PFSK-1 (cell line): Measurements from ENCODE around the gene ESM1.

Experiments
- POLR2AphosphoS5 ChIP-seq: IDR thresholded peaks from 2 replicates; pipeline ENCODE4 v1.6.1; 2012; ENCODE audit warnings: low read depth, mild to moderate bottlenecking, control low read depth, low read length, moderate library complexity
- SIN3A ChIP-seq: IDR thresholded peaks from 2 replicates; pipeline ENCODE4 v1.6.1; 2012; ENCODE audit warnings: mild to moderate bottlenecking, low read length, moderate library complexity, borderline replicate concordance; ENCODE audit not compliant: insufficient read depth
- TAF1 ChIP-seq: IDR thresholded peaks from 2 replicates; pipeline ENCODE4 v1.6.1; 2012; ENCODE audit warnings: low read length, control low read depth, borderline replicate concordance; ENCODE audit not compliant: insufficient read depth
- TF ChIP-seq, protein P1 (sequence below), 2 experiments: IDR thresholded peaks; 2 replicates each; pipeline versions ENCODE4 v1.6.1 to v1.8.0; 2011 to 2012; ENCODE audit warnings: low read depth in 2 of 2, low read length in 2 of 2, control low read depth in 1 of 2, inconsistent platforms in 1 of 2, mild to moderate bottlenecking in 1 of 2, moderate library complexity in 1 of 2; ENCODE audit not compliant: insufficient read depth in 1 of 2

GRCh38 chr5:55027595-55027994 is 42.2 kb upstream of the ESM1 start:
- TF ChIP-seq POLR2AphosphoS5, result no peak
- TF ChIP-seq, protein P1, sequence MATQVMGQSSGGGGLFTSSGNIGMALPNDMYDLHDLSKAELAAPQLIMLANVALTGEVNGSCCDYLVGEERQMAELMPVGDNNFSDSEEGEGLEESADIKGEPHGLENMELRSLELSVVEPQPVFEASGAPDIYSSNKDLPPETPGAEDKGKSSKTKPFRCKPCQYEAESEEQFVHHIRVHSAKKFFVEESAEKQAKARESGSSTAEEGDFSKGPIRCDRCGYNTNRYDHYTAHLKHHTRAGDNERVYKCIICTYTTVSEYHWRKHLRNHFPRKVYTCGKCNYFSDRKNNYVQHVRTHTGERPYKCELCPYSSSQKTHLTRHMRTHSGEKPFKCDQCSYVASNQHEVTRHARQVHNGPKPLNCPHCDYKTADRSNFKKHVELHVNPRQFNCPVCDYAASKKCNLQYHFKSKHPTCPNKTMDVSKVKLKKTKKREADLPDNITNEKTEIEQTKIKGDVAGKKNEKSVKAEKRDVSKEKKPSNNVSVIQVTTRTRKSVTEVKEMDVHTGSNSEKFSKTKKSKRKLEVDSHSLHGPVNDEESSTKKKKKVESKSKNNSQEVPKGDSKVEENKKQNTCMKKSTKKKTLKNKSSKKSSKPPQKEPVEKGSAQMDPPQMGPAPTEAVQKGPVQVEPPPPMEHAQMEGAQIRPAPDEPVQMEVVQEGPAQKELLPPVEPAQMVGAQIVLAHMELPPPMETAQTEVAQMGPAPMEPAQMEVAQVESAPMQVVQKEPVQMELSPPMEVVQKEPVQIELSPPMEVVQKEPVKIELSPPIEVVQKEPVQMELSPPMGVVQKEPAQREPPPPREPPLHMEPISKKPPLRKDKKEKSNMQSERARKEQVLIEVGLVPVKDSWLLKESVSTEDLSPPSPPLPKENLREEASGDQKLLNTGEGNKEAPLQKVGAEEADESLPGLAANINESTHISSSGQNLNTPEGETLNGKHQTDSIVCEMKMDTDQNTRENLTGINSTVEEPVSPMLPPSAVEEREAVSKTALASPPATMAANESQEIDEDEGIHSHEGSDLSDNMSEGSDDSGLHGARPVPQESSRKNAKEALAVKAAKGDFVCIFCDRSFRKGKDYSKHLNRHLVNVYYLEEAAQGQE (IDR thresholded peaks at IDR 0.05; ENCODE audit: insufficient read depth in 1 of 2, low read depth in 2 of 2, low read length in 2 of 2), result no peak
- no peak for TF ChIP-seq TAF1
- TF ChIP-seq SIN3A, result no peak
